GM12864 (cell line): ENCODE measurements around the gene ASCC2.

ENCODE experiments used
- DNase-seq: peaks from one replicate; pipeline ENCODE4 v3.0.0-alpha.2; 2011; ENCODE audit warnings: low read depth
- H3K4me3 ChIP-seq: 2 replicates; pipeline ENCODE4 v1.5.1; 2011; ENCODE audit warnings: mild to moderate bottlenecking, low read depth, low read length, control low read depth
- TF ChIP-seq, protein P1 (sequence below): IDR thresholded peaks from 2 replicates; pipeline ENCODE4 v1.5.1; 2011; ENCODE audit warnings: low read depth, mild to moderate bottlenecking, moderate library complexity, low read length, control low read depth, inconsistent platforms; ENCODE audit errors: missing control alignments

Gene ASCC2

DNA sequence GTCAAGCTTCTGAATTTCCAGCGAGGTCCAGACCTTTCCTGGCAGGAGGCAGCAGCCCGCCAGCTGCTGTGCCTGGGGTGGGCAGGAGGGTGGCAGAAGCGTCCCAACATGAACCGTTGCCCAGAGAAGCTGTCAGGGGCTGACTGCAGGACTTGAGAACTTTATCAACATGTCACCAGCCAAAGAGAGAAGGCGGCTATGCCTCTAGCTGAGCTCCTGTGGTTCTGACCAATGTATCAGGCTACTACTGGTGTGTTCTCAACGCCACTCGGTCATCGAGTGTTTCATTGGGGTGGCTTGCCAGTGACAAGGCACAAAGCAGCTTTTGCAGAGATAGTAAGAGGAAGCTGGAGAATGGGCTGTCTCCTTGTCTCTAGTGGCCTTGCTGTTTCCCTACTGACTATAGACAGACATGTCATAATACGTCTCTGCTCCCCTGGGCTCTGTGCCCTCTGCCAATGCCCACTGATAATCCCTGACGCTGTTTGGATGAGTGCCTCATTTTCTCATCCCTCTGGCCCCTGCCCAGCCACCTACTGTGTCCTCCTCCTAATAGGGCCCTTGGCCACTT lies 17.6 kb upstream of the ASCC2 start:
- TF ChIP-seq, protein P1, sequence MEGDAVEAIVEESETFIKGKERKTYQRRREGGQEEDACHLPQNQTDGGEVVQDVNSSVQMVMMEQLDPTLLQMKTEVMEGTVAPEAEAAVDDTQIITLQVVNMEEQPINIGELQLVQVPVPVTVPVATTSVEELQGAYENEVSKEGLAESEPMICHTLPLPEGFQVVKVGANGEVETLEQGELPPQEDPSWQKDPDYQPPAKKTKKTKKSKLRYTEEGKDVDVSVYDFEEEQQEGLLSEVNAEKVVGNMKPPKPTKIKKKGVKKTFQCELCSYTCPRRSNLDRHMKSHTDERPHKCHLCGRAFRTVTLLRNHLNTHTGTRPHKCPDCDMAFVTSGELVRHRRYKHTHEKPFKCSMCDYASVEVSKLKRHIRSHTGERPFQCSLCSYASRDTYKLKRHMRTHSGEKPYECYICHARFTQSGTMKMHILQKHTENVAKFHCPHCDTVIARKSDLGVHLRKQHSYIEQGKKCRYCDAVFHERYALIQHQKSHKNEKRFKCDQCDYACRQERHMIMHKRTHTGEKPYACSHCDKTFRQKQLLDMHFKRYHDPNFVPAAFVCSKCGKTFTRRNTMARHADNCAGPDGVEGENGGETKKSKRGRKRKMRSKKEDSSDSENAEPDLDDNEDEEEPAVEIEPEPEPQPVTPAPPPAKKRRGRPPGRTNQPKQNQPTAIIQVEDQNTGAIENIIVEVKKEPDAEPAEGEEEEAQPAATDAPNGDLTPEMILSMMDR = no peak
- no peak overlapping the region for H3K4me3 ChIP-seq
- no peak for DNase-seq

DNA sequence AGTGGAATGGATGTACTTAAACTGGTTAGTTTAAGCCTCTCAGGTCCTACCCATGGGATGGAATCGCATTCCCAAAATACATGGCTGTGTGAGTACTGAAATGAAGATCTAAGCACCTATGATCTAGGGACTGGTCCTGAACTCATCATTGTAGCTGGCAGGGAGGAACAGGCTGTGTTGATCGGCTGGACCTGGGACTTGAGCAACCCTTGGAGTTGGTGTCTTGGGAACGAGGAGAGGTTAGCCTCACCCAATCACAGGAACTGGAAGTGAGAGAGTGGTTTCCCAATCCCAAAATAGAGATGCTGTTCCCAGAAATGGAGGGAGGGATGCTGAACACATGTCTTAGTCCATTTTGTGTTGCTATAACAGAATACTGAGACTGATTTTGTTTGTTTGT lies 16.4 kb upstream of the ASCC2 start:
- TF ChIP-seq, protein P1 = no peak

DNA sequence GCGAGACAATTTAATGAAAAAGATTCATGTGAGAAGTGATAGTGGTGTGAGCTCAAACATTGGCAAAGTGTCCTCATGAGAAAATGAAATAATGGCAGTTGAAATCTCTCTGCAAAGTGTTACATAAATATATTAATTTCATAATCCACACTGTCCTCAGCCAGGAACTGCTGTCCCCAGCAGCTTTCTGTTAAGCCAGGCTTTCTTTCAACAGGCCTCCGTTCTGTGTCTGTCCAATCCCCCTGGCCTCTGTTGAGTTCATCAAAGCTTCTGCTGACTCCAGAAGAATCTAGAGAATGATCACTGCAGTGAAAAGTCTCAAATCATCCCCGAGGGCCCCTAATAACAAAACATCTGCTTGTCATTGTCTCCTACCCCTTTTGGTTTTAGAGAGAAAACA lies 10.0 kb upstream of the ASCC2 start:
- H3K4me3 ChIP-seq = no peak overlapping the region
- TF ChIP-seq, protein P1 = no peak
- DNase-seq = no peak

More for the DNA sequence above, 16.4 kb upstream of the ASCC2 start:
- DNase-seq = no peak
- no peak overlapping the region for H3K4me3 ChIP-seq

DNA sequence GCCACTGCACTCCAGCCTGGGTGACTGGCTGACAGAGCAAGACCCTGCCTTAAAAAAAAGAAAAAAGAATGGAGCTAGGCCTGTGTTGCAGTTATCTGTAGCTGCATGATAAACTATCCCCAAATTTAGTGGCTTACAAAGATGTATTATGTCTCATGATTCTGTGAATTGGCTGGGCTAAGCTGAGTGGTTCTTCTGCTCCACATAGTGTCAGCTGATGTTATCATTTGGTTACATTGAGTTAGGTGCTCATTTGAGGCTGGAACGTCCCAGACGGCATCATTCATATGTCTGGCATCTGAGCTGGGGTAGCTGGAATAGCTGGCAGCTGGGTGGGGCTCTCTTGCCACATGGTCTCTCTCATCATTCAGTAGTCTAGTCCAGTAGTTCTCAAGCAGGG lies 8.2 kb upstream of the ASCC2 start:
- TF ChIP-seq, protein P1 = no peak
- H3K4me3 ChIP-seq = no peak overlapping the region
- DNase-seq = no peak

DNA sequence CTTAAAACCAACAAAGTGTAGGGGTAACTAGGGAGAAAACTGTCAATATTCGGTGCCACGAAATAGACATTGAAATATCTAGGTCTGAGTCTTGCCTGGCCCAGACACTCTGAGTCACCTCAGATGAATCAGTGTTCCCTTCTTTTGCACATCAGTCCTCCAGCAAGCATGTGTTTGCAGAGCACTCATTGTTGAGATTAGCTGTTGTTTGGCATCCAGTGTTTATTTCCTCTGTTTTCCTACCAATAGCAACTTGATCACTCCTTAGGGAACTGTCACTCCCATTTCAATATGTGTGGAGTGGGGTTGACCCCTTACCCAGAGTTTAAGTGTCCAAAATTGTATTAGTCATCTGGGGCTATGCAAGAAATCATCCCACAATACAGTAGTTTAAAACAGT lies 4.7 kb upstream of the ASCC2 start:
- DNase-seq = no peak
- TF ChIP-seq, protein P1 = no peak
- H3K4me3 ChIP-seq = no peak overlapping the region

DNA sequence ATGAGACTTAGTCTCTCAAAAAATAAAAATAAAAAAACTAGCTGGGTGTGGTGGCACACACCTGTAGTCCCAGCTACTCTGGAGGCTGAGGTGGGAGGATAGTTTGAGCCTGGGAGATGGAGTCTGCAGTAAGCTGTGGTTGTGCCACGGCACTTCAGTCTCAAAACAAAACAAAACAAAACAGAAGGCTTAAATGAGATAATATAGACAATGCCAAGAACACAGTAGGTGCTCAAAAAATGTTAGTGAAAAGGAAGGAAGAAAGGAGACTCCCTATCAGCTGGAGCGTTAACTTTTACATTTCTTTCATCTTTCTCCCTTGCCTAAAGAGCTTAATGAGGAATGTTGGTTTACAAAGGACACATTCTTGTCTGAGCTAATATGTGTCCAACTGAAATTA lies 4.1 kb upstream of the ASCC2 start:
- no peak overlapping the region for H3K4me3 ChIP-seq
- TF ChIP-seq, protein P1 = no peak
- no peak for DNase-seq

DNA sequence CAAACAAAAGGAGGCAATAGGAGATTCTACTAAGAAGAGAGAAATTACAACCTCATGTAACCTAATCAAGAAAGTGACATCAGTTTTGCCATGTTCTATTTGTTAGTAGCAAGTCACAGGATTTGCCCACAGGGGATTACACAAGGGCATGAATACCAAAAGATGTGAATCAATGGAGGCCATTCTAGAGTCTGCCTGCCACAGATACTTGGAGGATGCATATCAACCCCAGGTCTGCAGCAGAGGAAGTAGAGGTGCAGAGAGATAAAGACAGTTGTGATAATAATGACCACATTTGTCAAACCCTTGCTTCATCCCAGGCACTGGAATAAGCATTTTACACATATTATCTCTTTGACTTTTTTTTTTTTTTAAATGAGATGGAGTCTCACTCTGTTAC lies 2.4 kb upstream of the ASCC2 start:
- DNase-seq = no peak
- no peak overlapping the region for H3K4me3 ChIP-seq
- TF ChIP-seq, protein P1 = no peak
